Stimulated activated CD4-positive, alpha-beta T cell treated with anti-CD3 and anti-CD28 coated beads, TNF-alpha, amount 100 ng/mL, for 4 hours (primary cell): ENCODE measurements around the gene PACS1.

Experiments
- DNase-seq, 3 experiments: peaks; one replicate each; pipeline ENCODE4 v3.0.0-alpha.2; 2020; ENCODE audit warnings: low read depth in 3 of 3

The PACS1 gene

DNA sequence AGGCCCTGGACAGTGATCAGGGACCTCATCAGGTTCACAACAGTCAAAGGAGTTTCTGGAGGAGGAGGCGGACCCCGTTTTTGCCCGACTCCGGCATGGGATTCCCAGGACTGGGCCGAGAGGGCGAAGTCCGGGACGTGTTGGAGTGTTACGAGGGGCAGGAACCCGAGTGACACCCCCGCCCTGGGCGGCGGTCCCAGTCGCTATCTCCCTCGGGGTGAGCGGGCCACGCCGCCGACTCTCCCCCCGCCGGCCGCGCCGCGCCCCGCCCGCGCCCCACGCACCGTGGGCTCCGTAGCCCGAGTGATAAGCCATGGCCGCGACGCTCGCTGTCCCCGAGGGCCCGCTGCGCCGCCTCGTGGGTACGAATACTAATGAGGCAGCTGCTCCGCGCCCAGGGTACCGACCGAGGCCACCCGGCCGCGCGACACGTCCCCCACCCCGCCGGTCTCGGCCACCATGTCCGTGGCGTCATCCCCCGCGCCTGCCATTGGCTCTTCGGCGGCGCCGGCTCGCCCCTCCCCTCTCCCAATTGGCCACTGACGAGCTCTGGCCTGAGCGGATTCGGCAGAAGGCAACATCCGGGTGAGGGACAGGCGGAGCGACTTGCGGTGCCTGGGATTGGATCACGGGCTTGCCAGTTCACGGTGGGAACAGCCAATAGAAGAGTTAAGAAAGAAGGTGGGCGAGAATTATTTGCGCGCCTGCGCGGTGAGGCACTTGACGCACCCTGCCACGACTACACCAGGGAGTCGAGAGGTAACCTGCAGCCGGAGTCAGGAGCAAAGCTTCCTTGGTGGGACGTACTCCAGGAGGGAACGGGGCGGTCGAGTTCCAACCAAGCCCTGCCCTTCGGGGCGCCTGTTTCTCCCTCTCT, 218.8 kb downstream of the PACS1 start, which contains the start of gene YIF1A:
Gene YIF1A, minus strand, starts transcription at position 473 of the 877 bp plus-strand sequence. Its CDS starts 158 bp downstream, at position 315.
- DNase-seq = peak; percentile 90 to 97 (median 95)

DNA sequence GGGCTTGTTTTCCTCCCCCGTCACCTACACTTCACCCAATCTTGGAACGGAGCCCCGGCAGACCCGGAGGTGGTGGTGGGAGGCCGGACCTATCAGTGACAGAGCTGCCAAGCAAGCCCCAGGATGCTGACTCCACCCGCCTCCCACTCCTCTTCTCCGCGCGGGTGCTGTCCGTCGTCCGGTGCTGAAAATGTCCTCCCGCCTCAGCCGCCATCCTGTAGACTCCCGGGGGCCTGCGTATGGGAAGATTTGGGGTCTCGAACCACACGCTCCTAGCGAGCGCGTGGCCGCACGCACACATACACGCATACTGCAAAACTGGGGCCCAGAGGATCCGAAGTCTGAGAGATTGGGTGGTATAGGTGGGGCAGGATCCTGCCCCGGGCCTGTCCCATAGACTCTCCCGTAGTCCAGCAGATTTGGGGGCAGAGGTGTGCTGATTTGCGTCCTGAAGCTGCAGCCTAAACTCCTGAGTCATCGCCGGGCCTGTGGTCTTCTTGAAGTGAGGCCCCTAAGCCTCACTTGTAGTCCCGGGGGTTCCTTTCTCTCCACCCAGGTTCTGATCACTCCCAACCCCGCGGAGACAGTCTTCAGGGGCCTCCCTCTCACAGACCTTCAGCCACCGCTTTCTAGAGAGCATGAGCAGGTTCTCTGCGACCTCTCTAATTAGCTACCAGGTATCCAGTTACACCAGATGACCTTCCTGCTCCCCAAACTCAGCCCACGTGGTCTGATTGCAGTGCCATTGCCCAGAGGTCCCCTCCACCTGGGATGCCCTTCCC, 219.7 kb downstream of the PACS1 start:
- peak; percentile 64 to 74 (median 65) for DNase-seq

DNA sequence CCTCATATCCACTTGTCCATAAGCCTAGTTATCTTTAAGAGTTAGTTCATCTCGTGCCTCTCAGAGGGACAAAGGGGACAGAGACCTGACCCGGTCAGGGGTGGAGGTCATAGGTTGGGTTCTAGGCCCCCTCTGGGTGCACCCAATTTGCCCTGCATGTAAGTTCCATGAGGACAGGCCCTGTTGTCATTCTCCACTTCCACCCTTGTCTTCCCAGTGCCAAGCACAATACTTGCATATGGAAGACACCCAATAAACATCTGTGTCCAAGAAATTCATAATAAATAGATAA, 220.2 kb downstream of the PACS1 start:
- DNase-seq = no peak

DNA sequence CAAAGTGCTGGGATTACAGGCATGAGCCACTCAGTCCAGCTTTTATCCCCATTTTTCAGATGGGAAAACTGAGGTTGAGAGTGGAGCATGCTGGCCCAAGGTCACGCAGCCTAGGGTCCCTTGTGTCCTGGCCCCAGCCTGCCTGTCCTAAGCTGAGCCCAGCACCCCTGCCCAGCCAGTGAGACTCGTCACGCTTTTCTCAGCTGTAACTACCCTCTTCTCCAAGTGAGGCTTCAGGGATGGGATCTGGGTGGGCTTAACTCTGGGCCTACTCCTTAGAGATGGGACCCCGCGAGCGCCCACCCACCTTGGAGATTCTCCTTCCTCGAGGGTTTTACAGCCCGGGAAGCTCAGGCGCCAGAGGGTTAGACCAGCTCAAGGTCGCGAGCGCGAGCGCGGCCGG, 221.2 kb downstream of the PACS1 start:
- DNase-seq = no peak

DNA sequence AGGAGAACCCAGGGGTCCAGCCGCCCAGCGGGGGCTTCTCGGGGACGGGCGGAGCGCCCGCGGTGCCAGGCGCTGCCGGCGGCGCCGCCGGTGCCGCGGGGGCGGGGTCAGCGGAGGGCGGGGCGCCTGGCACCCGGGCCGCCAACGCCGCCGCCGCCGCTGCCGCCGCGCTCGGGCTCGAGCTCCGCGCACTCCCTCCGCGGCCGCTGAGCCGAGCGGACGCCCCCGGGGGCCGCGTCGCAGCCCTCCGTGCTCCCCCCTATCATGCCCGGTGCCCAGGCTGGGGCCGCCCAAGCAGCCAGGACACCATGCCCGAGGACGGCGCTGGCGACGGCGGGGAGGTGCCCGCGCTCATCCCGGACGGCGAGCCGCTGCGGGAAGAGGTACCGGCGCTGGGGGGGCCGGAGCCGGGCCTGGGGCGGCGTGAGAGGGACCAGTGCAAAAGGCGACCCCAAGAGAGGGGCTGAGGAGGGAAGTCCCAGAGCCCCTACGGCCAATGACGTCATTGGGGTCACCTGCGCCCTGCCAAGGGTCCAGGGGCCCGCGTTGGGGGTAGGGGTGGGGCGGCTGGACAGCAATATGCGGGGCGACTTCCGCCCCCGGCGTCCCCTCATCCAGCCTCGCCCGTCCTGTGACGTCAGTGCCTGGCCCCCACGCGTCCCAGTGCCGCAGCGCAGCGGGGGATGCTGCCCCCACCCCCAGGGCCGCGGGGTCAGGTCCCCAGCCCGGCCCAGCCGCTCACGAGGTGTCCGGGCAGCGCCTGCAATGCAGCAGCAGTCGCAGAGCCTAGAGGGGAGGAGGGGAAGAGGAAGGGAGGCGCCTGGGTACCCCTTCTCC, 221.9 kb downstream of the PACS1 start, which contains the start of gene TMEM151A:
Gene TMEM151A, plus strand, starts transcription at position 189 of the 837 bp plus-strand sequence. Its CDS starts 120 bp downstream, at position 309.
- no peak for DNase-seq

DNA sequence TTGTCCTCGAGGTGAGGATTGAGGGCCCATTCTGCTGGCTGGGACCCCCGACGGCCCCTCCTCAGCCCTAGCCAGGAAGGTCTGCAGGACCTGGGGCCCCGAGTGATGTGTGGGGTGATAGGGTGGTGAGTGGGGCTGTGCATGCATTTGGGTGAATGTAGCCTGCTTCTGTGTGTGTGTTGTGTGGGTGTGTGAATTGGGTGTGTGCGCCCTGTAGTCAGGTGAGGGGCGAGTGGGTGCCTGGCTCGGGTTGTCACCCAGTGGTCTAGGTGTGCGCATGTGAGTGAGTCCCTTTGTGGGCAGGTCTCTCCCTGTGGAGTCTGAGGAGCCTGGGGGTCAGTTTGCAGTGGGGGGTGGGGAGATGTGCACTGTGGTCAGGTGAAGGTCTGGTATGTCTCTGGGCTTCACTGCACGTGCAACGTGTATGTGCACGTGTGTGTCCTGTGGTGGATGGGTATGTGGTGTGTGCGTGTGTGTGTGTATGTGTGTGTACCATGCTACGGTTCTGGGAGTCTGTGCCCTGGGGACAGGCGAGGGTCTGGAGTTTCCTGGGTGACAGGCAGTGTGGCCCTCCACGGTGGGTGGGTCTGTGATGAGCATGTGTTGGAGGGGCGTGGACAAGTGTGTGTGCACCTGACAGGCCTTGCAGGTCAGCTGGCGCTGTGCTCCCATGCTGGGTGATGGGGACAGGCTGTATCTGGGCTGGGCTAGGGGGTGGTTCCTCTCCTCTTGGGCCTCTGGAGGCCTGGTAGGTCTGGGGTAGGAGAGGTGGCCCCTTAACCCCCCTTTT, 222.7 kb downstream of the PACS1 start:
- no peak for DNase-seq

DNA sequence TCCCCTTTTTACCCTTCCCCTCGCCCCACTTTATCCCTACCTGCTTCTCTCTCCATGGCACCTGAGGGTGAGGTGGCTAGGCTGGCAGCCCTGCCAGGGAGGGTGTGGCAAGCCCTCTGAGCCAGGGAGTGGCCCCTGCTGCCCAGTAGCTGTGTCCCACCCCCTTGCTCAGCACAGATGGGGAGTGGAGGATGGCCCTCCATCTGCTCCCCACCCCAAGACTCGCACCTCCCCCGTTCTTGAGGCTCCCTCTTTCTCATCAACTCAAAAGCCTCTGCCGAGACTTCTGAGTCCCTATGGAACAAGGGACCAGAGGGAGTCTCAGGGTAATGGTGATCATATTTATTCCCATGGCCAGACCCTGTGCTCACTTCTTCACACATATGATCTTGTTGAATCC, 223.3 kb downstream of the PACS1 start:
- DNase-seq = no peak

DNA sequence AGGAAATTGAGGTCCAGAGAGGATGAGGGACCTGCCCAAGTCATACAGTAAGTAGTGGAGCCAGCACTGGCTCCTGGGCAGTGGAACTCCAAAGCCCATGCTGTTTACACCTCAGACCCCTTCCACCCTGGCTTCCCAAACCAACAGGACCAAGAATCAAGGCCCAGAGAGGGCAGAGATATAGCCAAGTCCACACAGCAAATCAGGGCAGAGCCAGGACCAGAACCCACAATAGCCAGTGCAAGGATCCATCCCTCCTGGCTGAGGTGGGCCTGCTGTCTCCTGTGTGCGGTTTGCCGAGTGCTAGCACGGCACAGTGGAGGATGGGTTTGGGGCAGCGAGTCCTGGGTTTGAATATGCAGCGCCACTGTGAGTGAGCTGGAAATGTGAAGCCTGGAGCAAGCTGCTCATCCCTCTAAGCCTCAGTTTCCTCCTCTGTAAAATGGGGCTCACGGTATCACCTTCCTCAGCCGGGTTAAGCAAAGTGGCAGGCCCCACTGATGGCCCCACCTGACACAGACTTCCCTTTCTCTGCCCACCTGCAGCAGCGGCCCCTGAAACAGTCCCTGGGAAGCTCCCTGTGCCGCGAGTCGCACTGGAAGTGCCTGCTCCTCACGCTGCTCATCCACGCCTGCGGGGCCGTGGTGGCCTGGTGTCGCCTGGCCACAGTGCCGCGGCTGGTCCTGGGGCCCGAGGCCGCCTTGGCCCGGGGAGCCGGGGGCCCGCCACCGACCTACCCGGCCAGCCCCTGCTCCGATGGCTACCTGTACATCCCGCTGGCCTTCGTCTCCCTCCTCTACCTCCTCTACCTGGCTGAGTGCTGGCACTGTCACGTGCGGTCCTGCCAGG, 223.9 kb downstream of the PACS1 start:
- no peak for DNase-seq
